Raji (cell line): Measurements from ENCODE around the gene MT4.

Experiments used
- POLR2A ChIP-seq: IDR thresholded peaks from 2 replicates; pipeline ENCODE4 v1.6.1; 2011; ENCODE audit warnings: low read depth, low read length, control low read depth; ENCODE audit not compliant: insufficient read depth

Gene MT4

GRCh38 chr16:56608043-56608875 is 43.4 kb downstream of the MT4 start, which contains the start of gene MT2A:
TSS of gene MT2A (plus strand) at chr16:56608584. CDS start at chr16:56608656, 72 bp downstream.
- TF ChIP-seq POLR2A, result peak; percentile 77

DNA sequence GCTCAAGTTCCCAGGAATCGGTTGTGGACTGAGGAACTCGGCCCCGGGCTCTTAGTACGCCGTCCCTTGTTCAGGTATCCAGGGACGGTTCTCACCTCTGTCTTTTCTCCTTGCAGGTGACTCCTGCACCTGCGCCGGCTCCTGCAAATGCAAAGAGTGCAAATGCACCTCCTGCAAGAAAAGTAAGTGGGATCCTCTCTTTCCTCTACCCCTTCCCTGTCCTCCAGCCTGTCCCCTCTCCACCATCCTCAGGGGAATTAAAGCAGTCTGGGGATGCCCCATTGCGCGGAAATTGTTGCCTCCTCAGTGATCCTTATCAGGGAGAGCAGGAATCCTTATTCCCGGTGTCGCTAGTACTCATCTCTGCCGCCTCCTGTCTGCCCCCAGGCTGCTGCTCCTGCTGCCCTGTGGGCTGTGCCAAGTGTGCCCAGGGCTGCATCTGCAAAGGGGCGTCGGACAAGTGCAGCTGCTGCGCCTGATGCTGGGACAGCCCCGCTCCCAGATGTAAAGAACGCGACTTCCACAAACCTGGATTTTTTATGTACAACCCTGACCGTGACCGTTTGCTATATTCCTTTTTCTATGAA is 44.1 kb downstream of the MT4 start:
- TF ChIP-seq POLR2A, result no peak

- no peak for TF ChIP-seq POLR2A
Observed at GRCh38 chr16:56609463-56609921, 44.6 kb downstream of the MT4 start.

DNA sequence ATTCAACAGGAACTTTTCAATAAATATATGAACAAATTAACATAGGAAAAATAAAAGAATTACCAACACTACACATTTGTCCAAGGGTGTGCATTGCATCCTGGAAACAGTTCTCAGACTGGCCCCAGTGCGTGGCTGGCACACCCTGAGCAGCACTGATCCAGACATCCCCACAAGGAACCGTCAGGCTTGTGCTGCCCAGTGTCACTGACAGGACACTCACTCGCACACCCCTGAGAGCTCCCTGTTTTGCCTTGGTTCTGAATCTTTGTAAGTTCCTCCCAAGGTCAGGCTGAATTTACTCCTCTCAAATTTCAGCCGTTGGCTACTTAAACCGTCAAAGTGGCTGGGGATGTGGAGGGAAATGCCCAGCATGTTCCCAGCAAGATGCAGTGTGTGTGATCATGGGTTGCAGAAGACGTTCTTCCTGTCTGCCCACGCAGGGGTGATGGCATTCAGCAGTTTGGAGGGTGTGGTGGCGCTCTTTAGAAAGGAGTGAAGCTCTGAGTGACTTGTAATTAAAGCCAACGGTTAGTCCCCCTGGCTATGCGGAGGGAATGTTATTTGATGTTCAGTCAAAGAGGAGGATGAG is 45.2 kb downstream of the MT4 start:
- 0 out of 2 replicates have a peak, but pooled peaks have one; percentile 19 for TF ChIP-seq POLR2A

DNA sequence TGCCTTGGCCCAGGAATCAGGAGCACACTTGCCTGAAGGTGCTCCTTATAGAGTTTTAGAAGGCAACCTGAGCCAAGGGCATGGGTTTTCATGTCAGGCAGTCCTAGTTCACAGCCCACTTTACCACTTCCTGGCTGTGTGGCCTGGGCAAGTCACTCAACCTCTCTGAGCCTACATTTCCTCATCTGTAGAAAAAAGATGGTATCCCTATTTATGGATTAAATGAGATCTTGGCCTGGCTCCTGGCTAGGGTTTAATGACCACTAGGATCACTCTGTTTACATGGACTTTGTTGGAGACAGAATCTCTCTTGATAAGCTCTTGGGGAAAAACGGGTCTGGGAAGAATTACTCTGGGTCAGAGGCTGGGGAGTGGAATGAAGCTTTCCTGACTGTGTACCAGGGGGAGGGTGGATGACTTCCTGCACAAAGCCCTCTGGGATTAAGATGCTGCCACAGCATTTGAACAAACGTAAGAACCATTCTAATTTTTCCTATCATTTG is 45.8 kb downstream of the MT4 start:
- no peak for TF ChIP-seq POLR2A

DNA sequence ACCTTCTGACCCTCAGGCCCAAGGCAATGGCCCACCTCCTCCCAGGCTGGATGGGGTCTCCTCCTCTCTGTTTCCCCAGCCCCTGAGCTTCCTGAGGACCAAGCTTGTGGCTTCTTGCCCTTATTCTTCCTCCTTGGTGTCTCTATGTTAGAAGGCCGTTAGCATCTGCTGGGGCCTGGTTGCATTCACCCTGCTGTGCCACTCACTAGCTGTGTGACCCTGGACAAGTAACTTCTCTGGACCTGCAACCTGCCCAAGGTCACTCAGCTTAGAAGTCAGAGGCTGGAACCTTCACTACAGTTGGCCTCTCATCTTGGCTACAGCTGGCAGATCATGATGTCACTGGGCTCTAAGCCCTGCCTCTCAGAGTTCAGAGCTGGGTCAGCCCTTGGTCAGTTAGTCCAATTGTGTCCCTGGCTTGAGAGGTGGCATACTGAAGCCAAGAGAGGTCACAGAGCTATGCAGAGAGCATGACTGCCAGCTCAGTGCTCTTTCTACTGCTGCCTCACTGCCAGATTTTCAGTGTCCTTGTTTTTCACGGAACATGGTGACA is 46.5 kb downstream of the MT4 start:
- TF ChIP-seq POLR2A, result no peak

DNA sequence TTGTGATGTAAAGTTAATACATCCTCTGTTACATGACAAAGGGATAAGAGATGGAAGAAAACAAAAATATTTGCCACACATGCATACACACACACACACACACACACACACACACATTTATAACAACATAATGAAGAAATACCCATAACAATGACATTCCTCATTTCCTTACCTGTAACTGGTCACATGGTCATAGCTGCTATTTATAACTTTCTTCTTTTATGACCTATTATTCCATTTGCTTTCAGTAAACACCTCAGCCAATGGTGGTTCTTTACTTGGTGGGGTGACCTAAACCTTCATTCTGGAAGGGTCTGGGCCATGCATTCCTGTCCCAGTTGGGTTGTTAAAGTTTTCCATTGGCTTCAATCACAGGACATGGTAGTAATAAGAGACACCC is 48.8 kb downstream of the MT4 start:
- TF ChIP-seq POLR2A, result no peak

DNA sequence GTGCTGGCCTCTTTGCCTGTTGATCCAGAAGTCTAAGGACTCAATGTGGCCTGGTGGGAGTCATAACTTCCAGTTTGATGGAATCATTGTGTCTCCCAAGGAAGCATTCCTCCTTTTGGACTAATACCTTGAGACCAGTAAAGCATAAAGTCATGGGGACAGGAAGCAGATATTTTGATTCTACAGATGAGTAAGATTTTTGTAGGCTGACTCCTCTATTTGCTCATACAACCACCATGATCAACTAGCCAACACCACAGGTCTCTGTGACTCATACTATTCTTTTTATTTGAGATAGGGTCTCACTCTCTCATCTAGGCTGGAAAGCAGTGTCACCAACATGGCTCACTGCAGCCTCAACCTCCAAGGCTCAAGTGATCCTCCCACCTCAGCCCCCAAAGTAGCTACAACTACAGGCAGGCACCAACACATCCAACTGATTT is 49.7 kb downstream of the MT4 start:
- TF ChIP-seq POLR2A, result no peak

DNA sequence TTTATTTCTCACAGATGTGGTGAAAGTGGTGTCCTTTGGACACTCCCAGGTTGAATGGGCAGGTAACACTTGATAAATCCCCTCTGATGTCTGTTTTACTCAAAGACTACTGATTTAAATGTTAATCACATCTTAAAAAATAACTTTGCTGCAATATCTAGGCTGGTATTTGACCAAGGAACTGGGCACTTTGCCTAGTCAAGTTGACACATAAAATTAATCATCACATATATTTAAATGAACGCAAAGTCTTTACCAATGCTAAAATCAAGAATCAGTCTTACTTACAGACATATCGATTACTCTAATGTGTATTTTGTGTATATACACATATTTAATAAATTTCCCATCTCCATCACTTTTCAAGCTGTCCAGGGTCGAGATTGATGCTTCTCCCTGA is 50.5 kb downstream of the MT4 start:
- no peak for TF ChIP-seq POLR2A

GRCh38 chr16:56616608-56617211 is 51.8 kb downstream of the MT4 start:
- TF ChIP-seq POLR2A, result no peak

DNA sequence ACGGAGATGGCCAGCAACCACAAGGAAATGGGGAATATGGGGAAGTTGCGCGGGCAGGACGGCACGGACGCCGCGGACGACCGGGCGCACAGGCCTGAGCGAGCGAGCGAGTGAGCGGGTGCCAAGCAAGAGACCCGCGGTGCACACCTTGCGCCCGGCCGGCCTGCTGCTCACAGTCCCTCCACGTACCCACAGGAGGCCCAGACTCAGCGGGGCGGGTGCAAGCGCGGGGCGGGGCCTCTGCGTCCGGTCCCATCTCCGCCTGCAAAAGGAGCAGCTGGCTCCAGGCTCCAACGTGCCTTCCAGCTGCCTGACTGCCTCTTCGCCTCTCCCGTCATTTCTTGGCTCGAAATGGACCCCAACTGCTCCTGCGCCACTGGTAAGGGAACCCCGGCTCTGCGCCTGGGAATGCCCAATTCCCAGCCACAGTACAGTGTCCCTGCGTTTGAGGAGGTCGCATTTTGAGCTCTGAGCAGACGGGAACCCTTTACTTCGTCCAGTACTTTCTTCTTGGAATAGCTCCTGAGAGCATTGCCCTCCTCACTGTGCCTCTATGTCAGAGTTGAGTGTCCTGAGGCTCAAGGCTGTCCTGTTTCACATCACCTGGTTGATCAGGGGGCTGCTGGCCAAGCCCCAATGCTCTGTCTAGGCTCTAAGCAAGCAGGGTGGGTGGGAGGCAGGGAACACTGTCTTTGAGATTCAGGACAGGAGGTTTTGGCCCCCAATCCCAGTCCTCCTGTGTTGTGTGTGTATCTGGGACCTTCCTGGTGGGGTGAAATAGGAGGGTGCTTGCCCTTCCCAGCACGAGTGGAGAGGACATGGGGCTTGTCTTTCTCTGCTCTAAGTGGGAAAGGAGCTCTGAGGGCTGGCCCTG is 52.6 kb downstream of the MT4 start:
- TF ChIP-seq POLR2A, result no peak

DNA sequence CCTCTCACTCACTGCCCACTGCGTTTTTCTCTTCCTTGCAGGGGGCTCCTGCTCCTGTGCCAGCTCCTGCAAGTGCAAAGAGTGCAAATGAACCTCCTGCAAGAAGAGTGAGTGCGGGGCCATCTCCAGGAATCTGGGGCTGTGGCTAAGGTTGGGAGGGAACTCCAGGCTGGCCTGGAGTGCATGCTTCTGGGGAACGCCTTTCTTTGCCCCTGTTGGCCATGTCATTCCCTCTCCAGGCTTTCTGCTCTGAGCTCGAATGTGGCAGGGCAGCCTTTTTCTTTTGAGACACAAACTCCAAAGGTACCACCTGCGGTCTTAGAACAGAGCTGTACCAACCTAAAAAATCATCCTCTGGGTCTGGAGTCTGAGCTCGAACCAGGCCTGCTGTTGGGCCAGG is 53.3 kb downstream of the MT4 start:
- TF ChIP-seq POLR2A, result no peak
